Choroid plexus epithelial cell (primary cell): ENCODE results near the gene STRIP1.

Source experiments
- DNase-seq: peaks from one replicate; pipeline ENCODE4 v3.0.0-alpha.2; 2010; ENCODE audit warnings: low read depth
- H3K4me3 ChIP-seq: 2 replicates; pipeline ENCODE4 v1.5.1; 2011; ENCODE audit warnings: low read depth, mild to moderate bottlenecking, control low read depth, low read length, moderate library complexity
- TF ChIP-seq, protein P1 (sequence below): conservative IDR thresholded peaks from 2 replicates; pipeline ENCODE4 v1.5.1; 2011; ENCODE audit warnings: low read depth, mild to moderate bottlenecking, control low read depth, inconsistent platforms, low read length, moderate library complexity

STRIP1 gene

DNA sequence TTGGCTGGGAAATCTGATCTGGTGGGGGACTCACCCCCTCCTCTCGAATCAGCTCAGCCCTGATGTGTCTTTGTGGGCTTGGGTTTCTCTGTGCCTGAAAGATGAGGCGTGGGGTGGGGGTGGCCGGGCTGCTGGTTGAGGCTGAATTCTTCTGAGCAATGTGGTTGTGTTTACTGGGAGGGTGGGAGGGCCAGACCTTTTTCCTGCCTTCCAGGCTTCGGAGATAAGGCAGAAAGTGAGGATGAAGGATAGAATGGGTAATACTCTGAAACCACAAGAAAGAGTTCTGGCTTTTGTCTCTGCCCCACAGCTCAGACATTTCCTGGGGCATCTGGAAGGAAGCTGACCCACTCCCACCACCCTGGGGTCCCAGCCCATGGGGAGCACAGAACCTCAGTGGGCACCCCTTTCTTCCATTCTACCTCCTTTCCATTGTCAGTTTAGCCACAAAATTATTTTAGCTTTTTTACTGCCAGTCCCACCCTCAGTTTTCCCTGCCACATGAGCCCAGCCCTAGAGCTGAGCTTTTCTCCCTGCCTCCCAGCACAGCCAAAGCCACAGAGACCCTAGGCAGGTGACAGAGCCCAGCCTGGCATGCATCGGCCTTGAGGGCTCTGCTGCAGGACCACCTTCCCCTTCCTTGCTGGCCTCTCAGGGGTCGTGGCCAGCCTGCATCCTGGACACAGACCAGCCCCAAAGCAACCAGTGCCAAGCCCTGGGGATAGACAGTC, 24.9 kb downstream of the STRIP1 start:
- TF ChIP-seq, protein P1, sequence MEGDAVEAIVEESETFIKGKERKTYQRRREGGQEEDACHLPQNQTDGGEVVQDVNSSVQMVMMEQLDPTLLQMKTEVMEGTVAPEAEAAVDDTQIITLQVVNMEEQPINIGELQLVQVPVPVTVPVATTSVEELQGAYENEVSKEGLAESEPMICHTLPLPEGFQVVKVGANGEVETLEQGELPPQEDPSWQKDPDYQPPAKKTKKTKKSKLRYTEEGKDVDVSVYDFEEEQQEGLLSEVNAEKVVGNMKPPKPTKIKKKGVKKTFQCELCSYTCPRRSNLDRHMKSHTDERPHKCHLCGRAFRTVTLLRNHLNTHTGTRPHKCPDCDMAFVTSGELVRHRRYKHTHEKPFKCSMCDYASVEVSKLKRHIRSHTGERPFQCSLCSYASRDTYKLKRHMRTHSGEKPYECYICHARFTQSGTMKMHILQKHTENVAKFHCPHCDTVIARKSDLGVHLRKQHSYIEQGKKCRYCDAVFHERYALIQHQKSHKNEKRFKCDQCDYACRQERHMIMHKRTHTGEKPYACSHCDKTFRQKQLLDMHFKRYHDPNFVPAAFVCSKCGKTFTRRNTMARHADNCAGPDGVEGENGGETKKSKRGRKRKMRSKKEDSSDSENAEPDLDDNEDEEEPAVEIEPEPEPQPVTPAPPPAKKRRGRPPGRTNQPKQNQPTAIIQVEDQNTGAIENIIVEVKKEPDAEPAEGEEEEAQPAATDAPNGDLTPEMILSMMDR = no peak

DNA sequence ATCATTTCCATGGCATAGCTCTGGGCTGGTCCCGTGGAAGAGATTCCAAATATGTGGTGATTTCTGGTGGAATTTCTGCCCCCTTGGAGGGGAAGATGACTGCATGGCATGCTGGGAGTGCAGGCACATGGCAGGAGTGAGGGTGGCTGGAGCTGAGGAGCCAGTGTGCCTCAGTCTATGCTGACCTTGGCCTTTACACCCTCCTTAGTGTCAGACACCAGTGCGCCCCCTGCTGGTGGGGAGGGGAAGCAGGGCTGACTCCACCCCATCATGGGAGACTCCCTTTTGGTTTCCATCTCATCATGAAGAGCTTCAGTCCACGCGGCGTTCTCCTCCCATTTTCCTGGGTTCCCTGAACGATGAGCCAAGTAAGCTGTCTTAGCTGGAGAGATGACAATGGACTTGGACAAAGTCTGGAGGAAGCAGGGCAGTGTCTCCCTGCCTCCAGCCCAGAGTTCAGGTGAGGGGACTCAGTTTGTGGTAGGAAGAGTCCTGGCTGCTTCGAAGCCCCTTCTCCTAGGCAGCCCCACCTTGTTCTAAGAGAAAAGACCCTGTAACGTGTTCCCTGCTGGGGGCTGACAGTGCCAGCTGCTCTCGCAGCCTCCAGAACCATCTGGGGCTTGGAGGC, 25.7 kb downstream of the STRIP1 start:
- TF ChIP-seq, protein P1 = peak; percentile 81
- peak; percentile 39 for DNase-seq
- no peak overlapping the region for H3K4me3 ChIP-seq

More for the DNA sequence above, 24.9 kb downstream of the STRIP1 start:
- H3K4me3 ChIP-seq = no peak overlapping the region
- DNase-seq = no peak

DNA sequence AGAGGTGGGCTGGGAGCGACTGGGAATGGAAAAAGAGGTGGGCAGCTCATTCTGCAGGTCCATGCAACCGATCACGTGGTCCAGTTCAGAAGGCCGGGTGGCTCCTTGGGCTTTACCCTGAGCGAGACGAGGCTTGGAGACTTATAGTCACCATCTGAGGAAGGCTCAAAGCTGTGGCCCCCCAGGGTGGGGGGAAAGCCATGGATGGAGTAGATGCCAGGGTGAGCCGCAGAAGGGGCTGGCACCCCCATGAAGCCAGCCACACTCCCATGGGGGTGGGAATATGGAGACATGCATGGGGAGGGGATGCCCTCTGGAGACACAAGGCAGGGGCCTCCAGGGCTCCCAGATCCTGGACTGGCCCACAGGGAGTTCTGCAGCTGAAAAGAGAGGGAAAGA, 26.2 kb downstream of the STRIP1 start:
- TF ChIP-seq, protein P1 = no peak
- H3K4me3 ChIP-seq = no peak overlapping the region
- DNase-seq = no peak

DNA sequence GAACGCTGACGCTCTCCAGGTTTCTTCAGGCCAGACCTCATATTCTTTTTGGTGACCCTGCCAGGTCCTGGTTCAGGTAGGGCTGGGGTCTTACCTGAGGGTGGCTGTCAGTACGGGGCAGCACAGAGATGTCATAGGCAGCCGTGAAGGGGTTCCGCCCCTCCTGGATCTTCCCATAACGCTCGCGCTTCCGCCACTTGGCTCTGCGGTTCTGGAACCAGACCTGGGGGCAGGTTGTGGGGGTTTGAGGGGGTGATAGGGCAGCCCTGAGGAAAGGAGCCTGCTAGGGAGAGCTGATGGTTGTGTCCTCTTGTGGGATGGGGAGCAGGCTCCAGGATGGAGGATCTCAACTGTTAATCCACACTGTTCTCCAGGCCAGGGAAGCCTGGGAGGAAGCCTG, 26.9 kb downstream of the STRIP1 start:
- TF ChIP-seq, protein P1 = no peak
- no peak for DNase-seq
- no peak overlapping the region for H3K4me3 ChIP-seq

DNA sequence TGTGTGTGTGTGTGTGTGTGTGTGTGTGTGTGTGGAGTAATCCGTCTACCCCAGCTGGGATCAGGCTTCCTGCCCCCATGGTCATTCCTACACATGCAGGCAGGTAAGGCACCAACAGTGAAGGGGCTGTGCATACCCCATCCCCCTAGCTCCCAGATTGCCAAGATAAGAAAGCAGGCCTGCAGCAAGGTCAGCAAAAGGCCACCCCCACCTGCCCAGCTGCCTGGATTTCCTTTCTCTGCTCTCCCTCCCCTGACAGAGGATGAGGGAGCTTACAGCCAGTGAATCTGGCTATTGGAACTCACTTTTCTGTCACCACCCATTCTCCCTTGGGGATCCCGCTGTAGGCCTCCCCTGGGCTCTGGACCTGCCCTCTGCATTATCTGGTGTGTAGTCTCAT, 28.2 kb downstream of the STRIP1 start:
- no peak overlapping the region for H3K4me3 ChIP-seq
- TF ChIP-seq, protein P1 = no peak
- no peak for DNase-seq

DNA sequence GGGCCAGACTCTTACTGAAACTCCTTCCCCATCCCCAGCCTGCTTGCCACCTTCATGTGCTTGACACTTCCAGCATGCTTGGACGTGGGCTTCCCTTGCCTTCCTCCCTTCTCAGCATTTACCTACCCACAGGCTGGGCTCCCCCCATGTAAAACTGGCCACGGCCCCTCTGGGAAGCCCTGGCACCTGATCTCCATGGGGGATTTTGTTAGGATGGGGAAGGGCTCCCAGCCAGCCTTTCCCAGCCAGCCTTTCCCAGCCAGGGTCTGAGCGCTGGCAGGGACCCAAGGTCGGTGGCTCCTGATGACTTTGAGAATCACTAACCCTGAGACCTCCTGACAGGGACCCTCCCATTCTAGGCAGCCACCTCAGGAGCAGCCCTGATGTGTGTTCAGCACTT, 29.4 kb downstream of the STRIP1 start:
- DNase-seq = no peak
- H3K4me3 ChIP-seq = no peak overlapping the region
- TF ChIP-seq, protein P1 = no peak
